ENCODE results near the gene ELSPBP1.

ELSPBP1 gene

GRCh38 chr19:47998800-47999199 is 4.4 kb downstream of the ELSPBP1 start:
- TF ChIP-seq BACH2 (CRISPR knock-in tag; IDR thresholded peaks at IDR 0.05; ENCODE audit: borderline replicate concordance), result no peak
- no peak for TF ChIP-seq CREB5 (CRISPR knock-in tag; IDR thresholded peaks at IDR 0.05; ENCODE audit: low read depth)
- no peak for TF ChIP-seq ZFP3 (CRISPR knock-in tag; IDR thresholded peaks at IDR 0.05)
- no peak for TF ChIP-seq ZNF8 (CRISPR knock-in tag; IDR thresholded peaks at IDR 0.05)
- no peak for TF ChIP-seq ISL1 (CRISPR knock-in tag; IDR thresholded peaks at IDR 0.05)
- no peak for TF ChIP-seq PATZ1 (CRISPR knock-in tag; IDR thresholded peaks at IDR 0.05; ENCODE audit: borderline replicate concordance)
- TF ChIP-seq TCF4 (CRISPR knock-in tag; IDR thresholded peaks at IDR 0.05; ENCODE audit: borderline replicate concordance), result no peak
- TF ChIP-seq CSDC2 (CRISPR knock-in tag; IDR thresholded peaks at IDR 0.05), result no peak
- no peak for TF ChIP-seq ZFP30 (CRISPR knock-in tag; IDR thresholded peaks at IDR 0.05)
- TF ChIP-seq POU6F1 (CRISPR knock-in tag; IDR thresholded peaks at IDR 0.05; ENCODE audit: borderline replicate concordance, low read depth), result no peak
- TF ChIP-seq OSR1 (CRISPR knock-in tag; IDR thresholded peaks at IDR 0.05), result no peak
- TF ChIP-seq TOX (CRISPR knock-in tag; IDR thresholded peaks at IDR 0.05; ENCODE audit: borderline replicate concordance), result no peak
- no peak for TF ChIP-seq CSRNP3 (CRISPR knock-in tag; IDR thresholded peaks at IDR 0.05)
- ATAC-seq, result no peak

GRCh38 chr19:48000846-48001245 is 6.4 kb downstream of the ELSPBP1 start:
- TF ChIP-seq CSRNP3 (CRISPR knock-in tag; IDR thresholded peaks at IDR 0.05) (no peak), OSR1 (CRISPR knock-in tag; IDR thresholded peaks at IDR 0.05) (no peak), SNAI2 (CRISPR knock-in tag; IDR thresholded peaks at IDR 0.05) (no peak), ISL1 (CRISPR knock-in tag; IDR thresholded peaks at IDR 0.05) (no peak), CSDC2 (CRISPR knock-in tag; IDR thresholded peaks at IDR 0.05) (no peak), BACH2 (CRISPR knock-in tag; IDR thresholded peaks at IDR 0.05; ENCODE audit: borderline replicate concordance) (no peak), CREB5 (CRISPR knock-in tag; IDR thresholded peaks at IDR 0.05; ENCODE audit: low read depth) (no peak), TSHZ2 (CRISPR knock-in tag; IDR thresholded peaks at IDR 0.05) (no peak), ZFP3 (CRISPR knock-in tag; IDR thresholded peaks at IDR 0.05) (no peak), PPARA (CRISPR knock-in tag; IDR thresholded peaks at IDR 0.05; ENCODE audit: borderline replicate concordance) (no peak), POU6F1 (CRISPR knock-in tag; IDR thresholded peaks at IDR 0.05; ENCODE audit: borderline replicate concordance, low read depth) (no peak), ZFP30 (CRISPR knock-in tag; IDR thresholded peaks at IDR 0.05) (no peak), GLIS3 (CRISPR knock-in tag; IDR thresholded peaks at IDR 0.05) (no peak), TCF4 (CRISPR knock-in tag; IDR thresholded peaks at IDR 0.05; ENCODE audit: borderline replicate concordance) (no peak), ZNF8 (CRISPR knock-in tag; IDR thresholded peaks at IDR 0.05) (no peak), ESRRG (CRISPR knock-in tag; IDR thresholded peaks at IDR 0.05) (no peak), ZNF70 (CRISPR knock-in tag; IDR thresholded peaks at IDR 0.05) (no peak)
- no peak for ATAC-seq
